Raji (cell line): Measurements from ENCODE around the gene TMEM107.

Experiments used
- POLR2A ChIP-seq: IDR thresholded peaks from 2 replicates; pipeline ENCODE4 v1.6.1; 2011; ENCODE audit warnings: low read depth, low read length, control low read depth; ENCODE audit not compliant: insufficient read depth

TMEM107 gene

DNA sequence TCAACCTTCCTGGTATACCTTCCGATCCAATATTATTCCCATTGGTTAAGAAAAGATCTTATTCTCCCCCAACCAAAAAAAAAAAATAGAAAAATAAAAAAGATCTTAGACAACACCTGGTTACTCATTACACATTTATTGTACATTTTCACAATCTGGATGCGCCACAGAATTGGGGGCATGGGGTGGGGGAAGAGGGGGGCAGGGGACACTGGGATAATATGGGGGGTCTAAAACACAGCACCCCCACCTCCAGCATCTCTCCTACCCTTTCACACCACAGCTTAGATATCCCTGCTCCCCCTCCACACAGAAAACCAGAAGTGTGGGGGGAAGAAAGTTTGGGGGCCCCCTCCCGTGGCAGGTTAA lies 17.2 kb downstream of the TMEM107 start:
- TF ChIP-seq POLR2A = no peak

DNA sequence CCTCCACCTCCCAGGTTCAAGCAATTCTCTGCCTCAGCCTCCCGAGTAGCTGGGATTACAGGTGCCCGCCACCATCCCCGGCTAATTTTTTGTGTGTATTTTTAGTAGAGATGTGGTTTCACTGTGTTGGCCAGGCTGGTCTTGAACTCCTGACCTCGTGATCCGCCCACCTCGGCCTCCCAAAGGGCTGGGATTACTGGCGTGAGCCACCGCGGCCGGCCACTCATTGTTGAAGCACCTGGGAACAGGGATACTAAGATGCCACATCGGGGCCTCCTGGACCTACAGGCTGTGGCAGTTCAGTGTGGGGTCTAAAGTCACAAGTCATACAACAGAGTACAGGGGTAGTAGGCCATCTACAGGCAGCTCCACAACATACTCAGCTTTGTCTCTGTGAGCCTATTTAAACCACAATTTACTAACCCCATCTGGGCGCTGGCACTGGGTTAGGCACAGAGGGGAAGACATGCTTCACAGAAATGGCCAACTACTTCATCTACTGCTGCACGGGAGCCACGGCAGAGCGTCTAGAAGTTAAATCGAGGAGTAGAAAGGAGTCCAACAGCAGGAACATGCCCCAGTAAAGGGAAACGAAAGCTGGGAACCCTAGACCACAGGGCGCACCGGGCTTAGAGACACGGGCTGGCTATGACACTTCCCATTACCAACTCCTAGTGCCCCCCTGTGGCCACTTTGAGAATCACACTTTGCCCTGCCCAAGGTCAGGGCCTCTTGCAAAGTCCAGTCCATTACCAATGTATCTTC lies 17.7 kb downstream of the TMEM107 start:
- TF ChIP-seq POLR2A = no peak

DNA sequence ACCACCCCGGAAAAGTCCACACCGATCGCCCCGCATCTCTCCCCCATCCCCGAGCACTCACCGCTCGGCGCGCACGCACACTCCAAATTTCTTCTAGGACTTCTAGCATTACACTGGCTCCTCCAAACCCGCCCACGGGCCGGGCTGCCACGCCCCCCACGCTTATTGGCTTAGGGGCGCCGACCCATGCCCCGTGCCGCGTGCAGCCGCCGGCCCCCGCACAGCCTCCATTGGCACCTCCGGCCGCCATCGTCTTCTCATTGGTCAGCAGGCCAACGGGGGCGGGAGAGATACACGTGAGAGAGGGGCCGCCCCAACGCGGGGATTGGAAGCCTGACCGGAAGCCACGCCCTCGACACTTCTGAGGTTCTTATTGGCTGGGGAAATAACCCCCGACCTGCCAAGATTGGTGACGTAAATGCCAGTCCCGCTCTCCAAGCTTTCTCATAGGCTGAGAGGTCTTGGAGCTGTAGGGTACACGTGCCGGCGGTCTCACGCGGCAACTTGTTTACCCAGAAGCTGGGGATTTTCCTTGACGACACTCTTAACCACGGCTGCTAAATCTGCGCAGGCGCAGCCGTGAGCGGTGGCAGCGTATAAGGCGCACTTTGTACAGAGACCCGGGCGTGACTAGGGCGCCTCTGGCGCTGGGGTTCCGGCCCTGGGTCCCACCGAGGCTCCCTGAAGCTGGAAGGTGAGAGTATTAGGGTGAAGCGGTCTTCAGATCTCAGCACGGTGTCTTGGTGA lies 19.8 kb downstream of the TMEM107 start:
- peak; percentile 49 for TF ChIP-seq POLR2A

DNA sequence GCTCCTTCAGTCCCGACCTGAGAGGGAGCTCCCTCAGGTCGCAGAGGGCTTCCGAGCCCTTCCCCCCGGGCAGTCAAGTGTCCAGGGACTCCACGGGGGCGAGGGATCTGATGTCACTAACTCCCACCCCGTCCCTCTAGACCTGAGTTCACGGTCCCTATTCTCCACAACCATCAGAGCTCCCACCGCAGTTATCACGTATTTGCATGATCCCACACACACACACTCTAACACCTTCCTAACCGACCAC lies 20.3 kb downstream of the TMEM107 start:
- no peak for TF ChIP-seq POLR2A

DNA sequence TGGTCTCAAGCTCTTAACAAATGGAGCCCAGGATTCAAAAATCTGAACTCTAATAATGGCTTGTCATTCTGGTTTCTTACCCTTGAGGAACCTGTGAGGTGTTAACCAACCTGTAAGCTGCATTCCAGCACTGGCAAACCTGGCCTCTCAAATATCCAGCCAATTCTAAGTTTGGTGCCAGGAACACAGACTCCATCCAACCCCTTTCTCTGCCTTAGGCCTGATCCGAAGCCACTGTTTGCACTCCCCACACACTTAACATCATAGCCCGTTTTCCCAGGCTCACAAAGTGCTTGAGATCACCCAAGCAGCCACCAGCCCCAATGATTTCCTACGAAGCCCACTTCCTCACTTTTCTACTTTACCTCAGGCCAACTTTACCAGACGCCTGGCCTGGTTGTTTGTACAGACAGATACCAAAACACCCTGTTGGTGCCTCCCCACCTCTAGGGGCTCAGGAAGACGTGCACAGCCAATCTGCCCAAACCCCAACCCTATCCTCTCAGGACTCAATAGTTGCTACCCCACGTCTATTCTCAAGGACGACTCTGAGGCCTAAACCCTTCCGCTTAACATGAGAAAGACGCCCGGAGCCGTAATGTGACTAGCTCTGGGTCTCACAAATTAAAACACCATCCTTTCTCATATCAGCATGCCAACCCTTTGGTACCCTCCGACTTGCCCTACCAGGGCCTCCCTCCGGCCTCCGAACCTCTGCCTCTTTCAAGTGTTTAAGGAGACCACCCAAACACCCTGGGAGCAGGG lies 20.8 kb downstream of the TMEM107 start:
- no peak for TF ChIP-seq POLR2A

DNA sequence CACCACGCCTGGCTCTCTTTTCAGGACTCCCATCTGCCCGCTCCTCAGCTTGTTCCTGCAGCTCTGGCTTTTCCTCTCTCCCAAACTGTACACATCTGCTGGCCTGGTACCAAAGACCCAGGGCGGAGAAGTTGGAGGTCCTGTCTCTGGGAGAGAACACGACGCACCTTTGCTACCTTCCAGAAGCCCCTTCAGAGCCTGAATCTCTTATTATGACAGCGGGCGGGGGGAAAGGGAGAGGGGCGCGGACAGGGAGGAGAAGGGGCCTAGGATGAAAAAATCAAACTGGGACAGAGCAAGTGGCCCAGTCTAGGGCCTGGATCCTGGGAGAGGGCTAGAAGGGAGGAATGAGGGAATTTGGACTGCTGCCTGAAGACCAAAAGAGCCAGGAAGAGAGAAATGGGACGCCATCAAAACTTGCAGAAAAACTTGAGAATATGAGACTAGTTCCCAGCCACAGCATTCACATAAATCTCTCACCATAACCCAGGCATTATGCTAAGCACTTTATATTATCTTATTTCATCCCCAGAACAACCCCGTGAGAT lies 21.5 kb downstream of the TMEM107 start:
- TF ChIP-seq POLR2A = no peak

DNA sequence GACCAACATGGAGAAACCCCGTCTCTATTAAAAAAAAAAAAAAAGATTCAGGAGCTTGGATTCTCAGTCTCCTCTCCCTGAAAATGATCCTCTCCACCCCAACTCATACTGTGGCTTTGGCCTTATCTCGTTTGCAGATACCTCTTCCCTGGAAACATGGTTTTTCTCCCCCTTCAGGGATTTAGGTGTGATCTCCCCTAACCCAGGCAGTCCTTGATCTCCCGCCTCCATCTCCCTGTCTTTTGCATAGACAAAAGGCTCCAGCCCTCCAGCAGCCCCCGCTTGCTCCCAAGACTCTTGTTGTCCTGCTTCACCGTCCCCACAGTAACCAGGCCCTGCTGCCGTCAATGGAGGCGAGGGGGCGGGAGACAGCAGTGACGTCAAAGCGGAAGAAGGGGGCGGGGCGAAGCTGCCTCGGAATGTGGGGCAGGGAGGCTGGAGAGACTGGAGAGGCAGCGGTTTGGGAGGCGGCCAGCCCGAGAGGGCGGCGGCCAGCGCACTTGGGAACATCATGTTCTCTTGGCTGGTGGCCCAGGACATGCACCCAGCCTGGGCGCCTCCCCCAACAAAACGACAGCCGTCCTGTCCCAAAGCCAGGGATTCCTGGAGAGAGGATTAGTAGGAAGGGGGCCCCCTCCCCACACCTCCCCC lies 22.1 kb downstream of the TMEM107 start:
- TF ChIP-seq POLR2A = peak; percentile 18; the same call in 1 of the 2 replicates

DNA sequence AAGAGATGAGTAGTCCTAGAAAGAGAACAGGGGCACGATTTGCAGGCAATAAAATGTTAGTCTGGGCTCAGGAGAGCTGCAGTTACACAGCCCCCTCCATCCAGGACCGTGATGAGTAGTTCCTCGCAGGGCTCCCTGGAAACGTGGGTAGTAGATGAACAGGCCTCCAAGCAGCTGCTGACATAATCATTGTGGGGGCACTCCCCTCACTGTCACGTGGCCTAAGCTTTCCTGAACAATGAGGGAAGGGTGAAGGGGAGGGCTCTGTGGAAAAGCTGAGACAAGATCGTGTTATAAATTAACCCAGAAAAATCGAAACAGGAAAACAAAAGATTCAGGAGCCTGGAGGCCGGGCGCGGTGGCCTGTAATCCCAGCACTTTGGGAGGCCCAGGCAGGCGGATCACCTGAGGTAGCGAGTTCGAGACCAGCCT lies 22.6 kb downstream of the TMEM107 start:
- no peak for TF ChIP-seq POLR2A

DNA sequence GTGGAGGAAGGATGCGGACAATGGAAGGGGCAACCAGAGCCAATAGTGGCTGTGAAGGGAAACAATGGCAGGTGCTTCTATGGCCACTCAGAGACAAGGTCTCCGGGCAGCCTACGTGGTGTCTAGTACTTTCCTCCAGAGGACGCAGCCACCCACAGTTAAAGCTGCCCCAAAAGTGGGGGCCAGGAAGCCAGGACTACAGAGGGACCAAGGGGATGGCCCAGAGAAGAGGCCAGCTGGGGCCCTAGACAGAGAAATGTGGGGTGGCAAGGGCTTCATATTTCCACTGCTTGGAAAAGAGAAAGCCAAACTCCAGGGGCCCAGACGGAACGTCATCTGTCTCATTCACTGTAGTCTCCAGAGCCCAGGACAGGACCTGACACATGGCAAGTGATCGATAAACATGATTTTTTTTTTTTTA lies 23.1 kb downstream of the TMEM107 start:
- TF ChIP-seq POLR2A = no peak

DNA sequence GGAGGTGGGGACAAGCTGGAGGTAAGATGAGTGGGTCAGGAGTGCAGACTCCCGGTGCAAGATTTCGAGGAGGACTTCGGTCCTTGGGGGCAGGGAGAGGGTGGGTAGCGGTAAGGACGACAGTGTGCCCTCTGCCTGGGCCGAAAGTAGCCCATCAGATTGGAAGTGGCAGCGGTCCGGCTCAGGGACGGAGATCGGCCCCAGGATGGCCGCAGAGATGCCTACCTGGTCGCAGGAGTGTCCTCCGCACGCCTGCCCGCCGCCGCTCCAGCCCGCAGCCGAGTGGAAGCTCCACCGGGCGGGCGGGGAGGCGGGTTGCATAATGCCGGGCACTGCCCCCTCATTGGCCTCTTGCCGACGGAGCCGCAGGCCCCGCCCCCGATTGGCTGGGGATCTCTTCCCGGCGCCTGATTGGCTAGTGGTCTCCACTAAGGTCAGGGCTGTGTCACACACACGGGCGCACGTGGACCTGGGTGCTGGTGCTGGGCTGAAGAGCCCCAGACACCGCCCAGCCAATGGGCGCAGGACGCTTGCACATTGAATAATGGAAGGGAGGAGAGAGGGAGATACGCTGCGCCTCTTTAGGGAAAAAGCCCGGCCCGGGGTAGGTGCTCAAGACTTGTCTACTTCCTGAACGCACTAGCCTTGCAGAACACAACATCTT lies 23.9 kb downstream of the TMEM107 start, which contains the start of gene PER1:
PER1 (minus strand) TSS at position 293 of the 664 bp plus-strand sequence. CDS start 1,698 bp downstream, outside the sequence.
- TF ChIP-seq POLR2A = peak; percentile 84

DNA sequence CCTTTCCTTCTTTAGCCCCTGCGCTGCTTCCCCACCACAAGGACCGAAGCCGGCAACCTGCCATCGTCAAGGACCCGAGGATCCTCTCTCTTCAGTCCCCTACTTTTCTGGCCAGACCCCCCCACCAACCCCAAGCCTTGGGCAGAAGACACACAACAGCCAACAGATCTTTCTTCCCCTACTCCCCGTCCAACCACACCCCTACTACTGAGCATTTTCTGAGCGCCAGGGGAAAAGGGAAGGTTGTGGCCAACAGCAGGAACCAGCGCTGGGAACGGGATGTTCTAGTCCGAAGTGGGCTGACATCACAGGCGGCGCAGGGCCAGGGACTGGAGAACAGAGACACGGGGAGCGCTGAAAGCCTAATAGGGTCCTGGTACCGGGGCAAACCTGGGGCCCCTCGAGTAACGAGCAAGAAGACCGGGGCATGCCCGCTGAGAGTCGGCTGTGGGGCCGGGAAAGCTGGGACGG lies 24.5 kb downstream of the TMEM107 start:
- no peak for TF ChIP-seq POLR2A

DNA sequence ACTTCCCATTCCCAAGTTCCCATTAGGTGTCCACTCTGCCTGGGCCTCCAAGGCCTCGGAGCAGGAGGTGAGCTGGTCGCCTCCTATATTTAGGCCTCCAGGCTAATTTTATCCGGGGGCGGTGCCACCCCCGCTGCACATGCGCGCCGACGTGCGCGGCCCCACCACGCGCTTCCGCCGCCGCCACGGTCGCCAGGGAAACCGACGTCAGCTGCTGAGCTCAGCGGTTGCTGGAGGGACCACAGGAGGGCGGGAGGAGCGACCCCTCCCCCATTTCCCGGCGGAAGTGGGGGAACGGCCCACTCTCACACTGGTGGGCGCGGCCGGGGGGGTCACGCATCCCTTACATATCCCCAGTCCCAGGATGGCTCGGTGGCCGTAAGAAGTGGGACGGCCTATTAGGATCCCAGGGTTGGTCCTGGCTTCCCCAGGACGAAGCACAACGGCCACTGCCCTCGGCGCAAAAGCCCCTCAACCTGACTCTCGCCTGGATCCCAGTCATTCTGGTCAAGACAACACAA lies 25.0 kb downstream of the TMEM107 start:
- TF ChIP-seq POLR2A = peak; percentile 32; the same call in 1 of the 2 replicates

DNA sequence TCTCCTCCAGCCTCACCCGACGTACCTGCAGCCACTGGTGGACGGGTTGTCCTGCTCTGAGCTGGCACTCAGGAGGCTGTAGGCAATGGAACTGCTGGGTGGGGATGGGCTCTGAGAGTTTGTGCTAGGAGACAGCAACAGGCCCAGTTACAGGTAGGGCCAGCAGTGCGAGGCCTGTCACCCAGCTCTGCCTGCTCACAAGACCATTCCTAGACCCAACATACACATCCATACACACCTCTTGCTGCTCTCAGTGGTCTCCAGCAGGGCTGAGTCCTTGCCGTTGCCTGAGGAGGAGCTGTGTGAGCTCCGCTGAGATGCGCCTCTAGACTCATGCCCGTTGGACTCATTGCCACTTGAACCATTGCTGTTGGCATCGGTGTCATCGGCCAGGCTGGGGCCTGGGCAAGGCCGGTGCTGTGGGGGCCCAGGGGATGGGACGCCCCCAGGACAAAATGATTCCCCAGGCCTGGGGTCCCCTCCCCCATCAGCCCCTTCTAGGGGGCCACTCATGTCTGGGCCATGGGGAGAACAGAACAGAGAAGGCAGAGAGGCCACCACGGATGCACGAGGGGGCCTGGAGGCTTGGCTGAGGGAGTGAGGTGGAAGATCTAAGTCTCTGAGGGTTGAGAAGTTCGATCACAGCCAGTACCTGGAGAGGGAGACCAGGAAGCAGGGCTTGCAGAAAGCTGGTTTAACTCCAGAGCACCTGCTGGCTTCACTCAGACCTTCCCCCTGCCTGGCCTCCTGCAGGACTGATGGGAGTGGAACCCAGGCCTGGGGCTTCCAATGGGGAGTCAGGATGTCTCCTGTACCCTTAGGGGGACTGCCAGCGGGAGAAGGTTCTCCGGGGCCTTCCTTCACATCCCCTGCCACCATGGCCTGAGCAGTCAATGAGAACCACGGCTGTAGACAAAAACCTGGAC lies 25.7 kb downstream of the TMEM107 start:
- TF ChIP-seq POLR2A = no peak
